ENCODE measurements around the gene FREM3. TPM values are rescaled to one million over a fixed set of nuclear protein-coding genes. Genes with fewer than 3 reads are reported as not detected.

Gene FREM3
- total RNA-seq, 1 experiment from 2014 or later = 0.15 TPM

DNA sequence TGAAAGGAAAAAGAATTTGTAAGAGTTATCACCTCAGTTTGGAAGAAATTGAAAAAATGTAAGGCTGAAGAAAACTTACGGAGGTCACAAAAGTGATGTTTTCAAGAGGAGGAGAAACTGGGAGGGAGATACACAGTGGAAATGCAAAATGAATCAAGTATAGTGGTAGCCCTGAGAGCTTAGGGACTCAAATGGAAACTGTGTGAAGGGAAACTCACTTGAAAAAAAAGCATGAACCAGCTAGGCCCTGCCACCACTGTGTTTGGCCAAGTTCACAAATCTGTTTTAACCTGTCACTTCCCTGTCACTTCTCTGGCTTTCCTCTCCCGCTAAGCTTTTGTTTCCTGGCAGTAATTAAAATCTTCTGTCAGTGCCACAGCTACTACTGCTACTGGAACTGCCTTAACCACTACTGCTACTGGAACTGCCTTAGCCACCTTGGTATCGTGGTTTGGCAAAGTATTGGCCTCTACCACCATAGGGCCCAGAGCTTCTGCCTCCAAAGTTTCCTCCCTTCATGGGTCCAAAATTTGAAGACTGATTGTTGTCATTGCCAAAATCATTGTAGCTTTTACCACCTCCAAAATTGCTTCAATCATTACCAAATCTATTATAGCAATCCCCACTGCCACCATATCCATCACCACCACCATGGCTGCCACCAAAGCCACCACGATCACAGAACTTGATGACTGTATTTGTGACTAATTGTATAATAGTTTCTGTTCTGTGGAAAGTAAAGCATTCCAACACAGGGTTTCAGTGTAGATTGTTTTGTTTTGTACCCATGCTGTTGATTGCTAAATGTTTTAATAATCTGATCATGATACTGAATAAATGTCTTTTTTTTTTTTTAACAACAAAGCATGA is 145.5 kb downstream of the FREM3 start:
- Mint-ChIP-seq H3K27ac (peak overlapping the region; percentile 45; the same call in 1 of the 2 replicates), H3K9me3 (no peaks in the 10 kb centered on the region), H3K36me3 (peaks cover 31% of the 10 kb centered on the region), H3K27me3 (ENCODE audit: low read depth) (peaks cover 10% of the 10 kb centered on the region), H3K4me1 (peaks cover 8% of the 10 kb centered on the region), H3K4me3 (no peak overlapping the region)
- POLR2A ChIA-PET = interaction anchor here (0.6 to 0.7 kb wide), 3 partner anchors 24 to 182 kb away, joined by 3 read pairs; no protein-coding TSS in a partner anchor
- TF ChIP-seq, protein P1, sequence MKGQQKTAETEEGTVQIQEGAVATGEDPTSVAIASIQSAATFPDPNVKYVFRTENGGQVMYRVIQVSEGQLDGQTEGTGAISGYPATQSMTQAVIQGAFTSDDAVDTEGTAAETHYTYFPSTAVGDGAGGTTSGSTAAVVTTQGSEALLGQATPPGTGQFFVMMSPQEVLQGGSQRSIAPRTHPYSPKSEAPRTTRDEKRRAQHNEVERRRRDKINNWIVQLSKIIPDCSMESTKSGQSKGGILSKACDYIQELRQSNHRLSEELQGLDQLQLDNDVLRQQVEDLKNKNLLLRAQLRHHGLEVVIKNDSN (CRISPR knock-in tag; IDR thresholded peaks at IDR 0.05) = no peak
- TF ChIP-seq NFYB (CRISPR knock-in tag; conservative IDR thresholded peaks at IDR 0.05; ENCODE audit: low read depth) (no peak), RORB (CRISPR knock-in tag; IDR thresholded peaks at IDR 0.05) (no peak), MXD4 (CRISPR knock-in tag; IDR thresholded peaks at IDR 0.05; ENCODE audit: borderline replicate concordance) (no peak), ZNF396 (CRISPR knock-in tag; IDR thresholded peaks at IDR 0.05; ENCODE audit: borderline replicate concordance) (no peak), ATF1 (CRISPR knock-in tag; IDR thresholded peaks at IDR 0.05) (no peak), OVOL2 (CRISPR knock-in tag; IDR thresholded peaks at IDR 0.05; ENCODE audit: borderline replicate concordance) (no peak), ESRRA (CRISPR knock-in tag; IDR thresholded peaks at IDR 0.05; ENCODE audit: borderline replicate concordance) (no peak), TCF7 (CRISPR knock-in tag; IDR thresholded peaks at IDR 0.05; ENCODE audit: low read depth) (no peak), TP53 (CRISPR knock-in tag; IDR thresholded peaks at IDR 0.05) (no peak), FOXJ3 (CRISPR knock-in tag; IDR thresholded peaks at IDR 0.05; ENCODE audit: borderline replicate concordance) (no peak), PRRX2 (CRISPR knock-in tag; IDR thresholded peaks at IDR 0.05) (no peak), GABPB1 (CRISPR knock-in tag; IDR thresholded peaks at IDR 0.05) (no peak), NFE2L1 (CRISPR knock-in tag; IDR thresholded peaks at IDR 0.05) (no peak)
- TF ChIP-seq, protein P2, sequence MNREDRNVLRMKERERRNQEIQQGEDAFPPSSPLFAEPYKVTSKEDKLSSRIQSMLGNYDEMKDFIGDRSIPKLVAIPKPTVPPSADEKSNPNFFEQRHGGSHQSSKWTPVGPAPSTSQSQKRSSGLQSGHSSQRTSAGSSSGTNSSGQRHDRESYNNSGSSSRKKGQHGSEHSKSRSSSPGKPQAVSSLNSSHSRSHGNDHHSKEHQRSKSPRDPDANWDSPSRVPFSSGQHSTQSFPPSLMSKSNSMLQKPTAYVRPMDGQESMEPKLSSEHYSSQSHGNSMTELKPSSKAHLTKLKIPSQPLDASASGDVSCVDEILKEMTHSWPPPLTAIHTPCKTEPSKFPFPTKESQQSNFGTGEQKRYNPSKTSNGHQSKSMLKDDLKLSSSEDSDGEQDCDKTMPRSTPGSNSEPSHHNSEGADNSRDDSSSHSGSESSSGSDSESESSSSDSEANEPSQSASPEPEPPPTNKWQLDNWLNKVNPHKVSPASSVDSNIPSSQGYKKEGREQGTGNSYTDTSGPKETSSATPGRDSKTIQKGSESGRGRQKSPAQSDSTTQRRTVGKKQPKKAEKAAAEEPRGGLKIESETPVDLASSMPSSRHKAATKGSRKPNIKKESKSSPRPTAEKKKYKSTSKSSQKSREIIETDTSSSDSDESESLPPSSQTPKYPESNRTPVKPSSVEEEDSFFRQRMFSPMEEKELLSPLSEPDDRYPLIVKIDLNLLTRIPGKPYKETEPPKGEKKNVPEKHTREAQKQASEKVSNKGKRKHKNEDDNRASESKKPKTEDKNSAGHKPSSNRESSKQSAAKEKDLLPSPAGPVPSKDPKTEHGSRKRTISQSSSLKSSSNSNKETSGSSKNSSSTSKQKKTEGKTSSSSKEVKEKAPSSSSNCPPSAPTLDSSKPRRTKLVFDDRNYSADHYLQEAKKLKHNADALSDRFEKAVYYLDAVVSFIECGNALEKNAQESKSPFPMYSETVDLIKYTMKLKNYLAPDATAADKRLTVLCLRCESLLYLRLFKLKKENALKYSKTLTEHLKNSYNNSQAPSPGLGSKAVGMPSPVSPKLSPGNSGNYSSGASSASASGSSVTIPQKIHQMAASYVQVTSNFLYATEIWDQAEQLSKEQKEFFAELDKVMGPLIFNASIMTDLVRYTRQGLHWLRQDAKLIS (CRISPR knock-in tag; IDR thresholded peaks at IDR 0.05; ENCODE audit: borderline replicate concordance) = no peak
- TF ChIP-seq, protein P3, sequence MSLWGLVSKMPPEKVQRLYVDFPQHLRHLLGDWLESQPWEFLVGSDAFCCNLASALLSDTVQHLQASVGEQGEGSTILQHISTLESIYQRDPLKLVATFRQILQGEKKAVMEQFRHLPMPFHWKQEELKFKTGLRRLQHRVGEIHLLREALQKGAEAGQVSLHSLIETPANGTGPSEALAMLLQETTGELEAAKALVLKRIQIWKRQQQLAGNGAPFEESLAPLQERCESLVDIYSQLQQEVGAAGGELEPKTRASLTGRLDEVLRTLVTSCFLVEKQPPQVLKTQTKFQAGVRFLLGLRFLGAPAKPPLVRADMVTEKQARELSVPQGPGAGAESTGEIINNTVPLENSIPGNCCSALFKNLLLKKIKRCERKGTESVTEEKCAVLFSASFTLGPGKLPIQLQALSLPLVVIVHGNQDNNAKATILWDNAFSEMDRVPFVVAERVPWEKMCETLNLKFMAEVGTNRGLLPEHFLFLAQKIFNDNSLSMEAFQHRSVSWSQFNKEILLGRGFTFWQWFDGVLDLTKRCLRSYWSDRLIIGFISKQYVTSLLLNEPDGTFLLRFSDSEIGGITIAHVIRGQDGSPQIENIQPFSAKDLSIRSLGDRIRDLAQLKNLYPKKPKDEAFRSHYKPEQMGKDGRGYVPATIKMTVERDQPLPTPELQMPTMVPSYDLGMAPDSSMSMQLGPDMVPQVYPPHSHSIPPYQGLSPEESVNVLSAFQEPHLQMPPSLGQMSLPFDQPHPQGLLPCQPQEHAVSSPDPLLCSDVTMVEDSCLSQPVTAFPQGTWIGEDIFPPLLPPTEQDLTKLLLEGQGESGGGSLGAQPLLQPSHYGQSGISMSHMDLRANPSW (CRISPR knock-in tag; conservative IDR thresholded peaks at IDR 0.05; ENCODE audit: low read depth) = no peak
- TF ChIP-seq, protein P4, sequence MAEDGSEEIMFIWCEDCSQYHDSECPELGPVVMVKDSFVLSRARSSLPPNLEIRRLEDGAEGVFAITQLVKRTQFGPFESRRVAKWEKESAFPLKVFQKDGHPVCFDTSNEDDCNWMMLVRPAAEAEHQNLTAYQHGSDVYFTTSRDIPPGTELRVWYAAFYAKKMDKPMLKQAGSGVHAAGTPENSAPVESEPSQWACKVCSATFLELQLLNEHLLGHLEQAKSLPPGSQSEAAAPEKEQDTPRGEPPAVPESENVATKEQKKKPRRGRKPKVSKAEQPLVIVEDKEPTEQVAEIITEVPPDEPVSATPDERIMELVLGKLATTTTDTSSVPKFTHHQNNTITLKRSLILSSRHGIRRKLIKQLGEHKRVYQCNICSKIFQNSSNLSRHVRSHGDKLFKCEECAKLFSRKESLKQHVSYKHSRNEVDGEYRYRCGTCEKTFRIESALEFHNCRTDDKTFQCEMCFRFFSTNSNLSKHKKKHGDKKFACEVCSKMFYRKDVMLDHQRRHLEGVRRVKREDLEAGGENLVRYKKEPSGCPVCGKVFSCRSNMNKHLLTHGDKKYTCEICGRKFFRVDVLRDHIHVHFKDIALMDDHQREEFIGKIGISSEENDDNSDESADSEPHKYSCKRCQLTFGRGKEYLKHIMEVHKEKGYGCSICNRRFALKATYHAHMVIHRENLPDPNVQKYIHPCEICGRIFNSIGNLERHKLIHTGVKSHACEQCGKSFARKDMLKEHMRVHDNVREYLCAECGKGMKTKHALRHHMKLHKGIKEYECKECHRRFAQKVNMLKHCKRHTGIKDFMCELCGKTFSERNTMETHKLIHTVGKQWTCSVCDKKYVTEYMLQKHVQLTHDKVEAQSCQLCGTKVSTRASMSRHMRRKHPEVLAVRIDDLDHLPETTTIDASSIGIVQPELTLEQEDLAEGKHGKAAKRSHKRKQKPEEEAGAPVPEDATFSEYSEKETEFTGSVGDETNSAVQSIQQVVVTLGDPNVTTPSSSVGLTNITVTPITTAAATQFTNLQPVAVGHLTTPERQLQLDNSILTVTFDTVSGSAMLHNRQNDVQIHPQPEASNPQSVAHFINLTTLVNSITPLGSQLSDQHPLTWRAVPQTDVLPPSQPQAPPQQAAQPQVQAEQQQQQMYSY (CRISPR knock-in tag; IDR thresholded peaks at IDR 0.05) = no peak
- TF ChIP-seq, protein P5, sequence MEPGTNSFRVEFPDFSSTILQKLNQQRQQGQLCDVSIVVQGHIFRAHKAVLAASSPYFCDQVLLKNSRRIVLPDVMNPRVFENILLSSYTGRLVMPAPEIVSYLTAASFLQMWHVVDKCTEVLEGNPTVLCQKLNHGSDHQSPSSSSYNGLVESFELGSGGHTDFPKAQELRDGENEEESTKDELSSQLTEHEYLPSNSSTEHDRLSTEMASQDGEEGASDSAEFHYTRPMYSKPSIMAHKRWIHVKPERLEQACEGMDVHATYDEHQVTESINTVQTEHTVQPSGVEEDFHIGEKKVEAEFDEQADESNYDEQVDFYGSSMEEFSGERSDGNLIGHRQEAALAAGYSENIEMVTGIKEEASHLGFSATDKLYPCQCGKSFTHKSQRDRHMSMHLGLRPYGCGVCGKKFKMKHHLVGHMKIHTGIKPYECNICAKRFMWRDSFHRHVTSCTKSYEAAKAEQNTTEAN (CRISPR knock-in tag; IDR thresholded peaks at IDR 0.05) = no peak
- TF ChIP-seq, protein P6, sequence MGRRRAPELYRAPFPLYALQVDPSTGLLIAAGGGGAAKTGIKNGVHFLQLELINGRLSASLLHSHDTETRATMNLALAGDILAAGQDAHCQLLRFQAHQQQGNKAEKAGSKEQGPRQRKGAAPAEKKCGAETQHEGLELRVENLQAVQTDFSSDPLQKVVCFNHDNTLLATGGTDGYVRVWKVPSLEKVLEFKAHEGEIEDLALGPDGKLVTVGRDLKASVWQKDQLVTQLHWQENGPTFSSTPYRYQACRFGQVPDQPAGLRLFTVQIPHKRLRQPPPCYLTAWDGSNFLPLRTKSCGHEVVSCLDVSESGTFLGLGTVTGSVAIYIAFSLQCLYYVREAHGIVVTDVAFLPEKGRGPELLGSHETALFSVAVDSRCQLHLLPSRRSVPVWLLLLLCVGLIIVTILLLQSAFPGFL (CRISPR knock-in tag; IDR thresholded peaks at IDR 0.05; ENCODE audit: borderline replicate concordance) = no peak
- TF ChIP-seq, protein P7, sequence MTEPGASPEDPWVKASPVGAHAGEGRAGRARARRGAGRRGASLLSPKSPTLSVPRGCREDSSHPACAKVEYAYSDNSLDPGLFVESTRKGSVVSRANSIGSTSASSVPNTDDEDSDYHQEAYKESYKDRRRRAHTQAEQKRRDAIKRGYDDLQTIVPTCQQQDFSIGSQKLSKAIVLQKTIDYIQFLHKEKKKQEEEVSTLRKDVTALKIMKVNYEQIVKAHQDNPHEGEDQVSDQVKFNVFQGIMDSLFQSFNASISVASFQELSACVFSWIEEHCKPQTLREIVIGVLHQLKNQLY (CRISPR knock-in tag; IDR thresholded peaks at IDR 0.05) = no peak
- no peak for DNase-seq (ENCODE audit: low spot score)
- CTCF ChIA-PET = interaction anchor here (0.7 kb wide), 1 partner anchor 27 kb away, joined by 3 read pairs; no protein-coding TSS in a partner anchor
- ATAC-seq = no peak
